Activated naive CD4-positive, alpha-beta T cell treated with anti-CD3 and anti-CD28 coated beads, Interleukin-2, amount 50 U/mL, for 16 hours (primary cell): ENCODE data around the gene SWSAP1.
"Not testable (repeated sequence)": the region's sequence is repeated elsewhere in the genome, so short reads cannot be mapped to it uniquely, and the experiment has no call there.

Experiments used
- DNase-seq: peaks from one replicate; pipeline ENCODE4 v3.0.0-alpha.2; 2020

SWSAP1 gene, protein sequence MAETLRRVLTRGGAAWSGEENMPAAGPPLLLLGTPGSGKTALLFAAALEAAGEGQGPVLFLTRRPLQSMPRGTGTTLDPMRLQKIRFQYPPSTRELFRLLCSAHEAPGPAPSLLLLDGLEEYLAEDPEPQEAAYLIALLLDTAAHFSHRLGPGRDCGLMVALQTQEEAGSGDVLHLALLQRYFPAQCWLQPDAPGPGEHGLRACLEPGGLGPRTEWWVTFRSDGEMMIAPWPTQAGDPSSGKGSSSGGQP

DNA sequence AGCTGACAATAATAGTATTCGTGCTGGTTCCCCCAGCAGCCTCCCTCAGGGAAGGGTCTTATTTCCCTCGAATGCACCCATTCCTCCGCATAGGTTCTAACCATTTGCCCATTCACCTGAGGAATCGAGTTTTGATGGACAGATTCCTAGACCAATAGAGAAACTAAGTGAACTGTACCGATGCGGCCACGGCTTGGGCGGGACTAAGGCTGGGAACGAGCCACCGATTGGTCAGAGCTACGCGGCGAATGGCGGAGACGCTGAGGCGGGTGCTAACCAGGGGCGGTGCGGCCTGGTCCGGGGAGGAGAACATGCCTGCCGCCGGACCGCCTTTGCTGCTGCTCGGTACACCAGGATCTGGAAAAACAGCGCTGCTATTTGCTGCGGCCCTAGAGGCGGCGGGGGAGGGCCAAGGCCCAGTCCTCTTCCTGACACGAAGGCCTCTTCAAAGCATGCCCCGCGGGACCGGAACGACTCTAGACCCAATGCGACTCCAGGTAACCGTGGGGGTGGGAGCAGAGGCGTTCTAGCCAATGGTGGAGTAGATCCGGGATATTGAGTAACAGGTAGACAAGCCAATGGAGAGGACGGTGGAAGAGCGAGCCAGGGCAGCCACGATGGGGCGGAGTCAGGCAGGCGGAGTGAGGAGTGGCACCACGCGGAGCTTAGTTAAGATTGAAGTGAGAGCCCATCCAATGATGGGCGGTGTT is at the start of gene SWSAP1:
Gene SWSAP1, plus strand, starts transcription at position 234 of the 710 bp plus-strand sequence. Its CDS starts 15 bp downstream, at position 249.
- peak; percentile 98 for DNase-seq

DNA sequence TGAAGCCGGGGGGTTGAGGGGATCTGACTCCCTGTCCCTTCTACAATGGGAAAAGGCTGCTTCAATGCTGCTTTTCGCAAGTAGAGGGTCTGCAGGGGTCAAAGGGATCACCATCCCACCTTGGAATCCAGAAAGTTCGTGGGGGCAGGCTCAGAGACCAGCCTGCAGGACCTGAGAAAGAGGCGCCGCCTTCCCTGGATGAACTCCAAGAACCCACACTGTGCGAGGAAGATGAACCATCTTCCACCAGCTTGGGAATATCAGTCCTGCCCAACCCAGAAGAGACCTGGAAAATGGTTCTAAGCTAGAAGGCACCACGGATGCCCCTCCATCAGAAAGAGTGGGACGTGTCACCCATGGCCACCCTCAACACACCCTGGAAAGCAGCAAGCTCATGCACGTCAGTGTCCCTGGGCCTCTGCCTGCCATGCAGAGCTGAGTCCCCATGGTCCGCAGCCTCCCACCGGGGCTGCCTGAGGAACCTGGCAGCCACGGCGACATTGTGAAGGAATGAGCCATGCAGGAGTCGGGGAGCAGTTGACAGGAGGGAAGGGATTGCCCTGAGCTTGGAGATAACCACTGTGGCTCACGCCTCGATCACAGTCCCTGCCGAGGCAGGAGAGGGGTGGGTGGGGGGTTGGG is 49.6 kb upstream of the SWSAP1 start:
- no peak for DNase-seq

DNA sequence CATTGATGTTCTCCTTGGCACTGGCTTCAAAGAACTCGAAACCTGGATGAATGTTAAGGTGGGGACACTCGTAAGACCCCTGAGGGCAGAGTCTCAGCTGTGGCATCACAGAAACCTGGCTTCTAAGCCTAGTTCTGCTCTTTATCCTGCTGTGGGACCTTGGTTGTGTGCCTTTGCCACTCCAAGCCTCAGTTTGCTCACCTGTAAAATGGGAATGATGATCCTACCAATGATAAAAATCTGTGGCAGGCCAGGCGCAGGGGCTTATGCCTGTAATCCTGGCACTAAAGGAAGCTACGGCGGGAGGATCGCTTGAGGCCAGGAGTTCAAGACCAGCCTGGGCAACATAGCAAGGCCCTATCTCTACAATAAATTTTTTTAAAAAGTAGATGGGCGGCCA is 48.9 kb upstream of the SWSAP1 start:
- DNase-seq: no peak

DNA sequence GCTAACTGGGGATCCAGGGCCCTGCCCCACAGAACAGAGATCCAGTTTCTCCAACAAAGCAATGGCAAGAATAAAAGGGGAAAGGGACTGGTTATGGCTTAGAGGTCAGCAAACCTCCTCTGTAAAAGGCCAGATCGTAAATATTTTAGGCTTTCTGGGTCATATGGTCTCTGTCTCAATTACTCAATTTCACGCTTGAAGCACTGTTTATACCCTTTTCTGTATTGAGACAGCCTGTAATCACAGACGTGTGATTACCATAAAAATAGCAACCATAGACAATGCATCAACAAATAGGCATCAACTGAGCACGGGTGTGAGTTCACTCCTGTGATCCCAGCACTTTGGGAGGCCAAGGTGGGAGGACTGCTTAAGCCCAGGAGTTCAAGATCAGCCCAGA is 44.3 kb upstream of the SWSAP1 start:
- DNase-seq: no peak

DNA sequence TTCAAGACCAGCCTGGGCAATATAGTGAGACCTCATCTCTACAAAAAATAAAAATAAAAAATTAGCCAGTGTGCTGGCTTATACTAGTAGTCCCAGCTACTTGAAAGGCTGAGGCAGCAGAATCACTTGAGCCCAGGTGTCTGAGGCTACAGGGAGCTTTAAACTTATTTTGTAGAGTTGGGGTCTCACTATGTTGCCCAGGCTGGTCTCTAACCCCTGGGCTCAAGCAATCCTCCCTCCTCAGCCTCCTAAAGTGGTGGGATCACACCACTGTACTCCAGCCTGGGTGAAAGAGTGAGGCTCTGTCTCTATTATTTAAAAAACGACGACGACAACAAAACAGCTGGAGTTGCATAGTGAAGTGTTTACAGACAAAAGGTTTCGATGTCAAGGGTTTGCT is 43.0 kb upstream of the SWSAP1 start:
- DNase-seq: no peak

DNA sequence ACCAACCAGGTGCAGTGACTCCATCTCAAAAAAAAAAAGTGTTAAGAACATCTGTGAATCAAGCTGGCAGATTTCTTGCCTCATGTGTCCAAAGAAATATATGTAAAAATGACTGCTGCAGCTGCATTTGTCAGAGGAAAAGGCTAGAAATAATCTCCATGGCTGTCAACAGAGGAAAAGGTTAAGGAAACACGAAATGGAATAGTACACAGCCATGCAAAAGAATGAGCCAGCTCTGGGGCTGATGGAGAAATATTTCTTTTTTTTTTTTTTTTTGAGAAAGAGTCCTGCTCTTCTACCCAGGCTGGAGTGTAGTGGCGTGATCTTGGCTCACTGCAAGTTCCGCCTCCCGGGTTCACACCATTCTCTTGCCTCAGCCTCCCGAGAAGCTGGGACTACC is 41.6 kb upstream of the SWSAP1 start:
- DNase-seq: no peak

DNA sequence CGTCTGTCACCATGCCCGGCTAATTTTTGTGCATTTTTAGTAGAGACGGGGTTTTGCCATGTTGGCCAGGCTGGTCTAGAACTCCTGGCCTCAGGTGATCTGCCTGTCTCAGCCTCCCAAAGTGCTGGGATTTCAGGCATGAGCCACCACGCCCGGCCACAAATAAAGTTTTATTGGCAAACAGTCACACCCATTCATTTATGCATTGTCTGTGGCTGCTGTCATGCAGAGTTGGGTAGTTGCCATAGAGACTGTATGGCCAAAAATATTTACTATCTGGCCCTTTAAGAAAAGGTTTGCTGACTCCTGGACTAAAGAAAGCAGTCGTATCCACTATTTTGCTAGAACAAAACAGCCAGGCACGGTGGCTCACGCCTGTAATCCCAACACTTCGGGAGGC is 40.6 kb upstream of the SWSAP1 start:
- not testable (repeated sequence) for DNase-seq

DNA sequence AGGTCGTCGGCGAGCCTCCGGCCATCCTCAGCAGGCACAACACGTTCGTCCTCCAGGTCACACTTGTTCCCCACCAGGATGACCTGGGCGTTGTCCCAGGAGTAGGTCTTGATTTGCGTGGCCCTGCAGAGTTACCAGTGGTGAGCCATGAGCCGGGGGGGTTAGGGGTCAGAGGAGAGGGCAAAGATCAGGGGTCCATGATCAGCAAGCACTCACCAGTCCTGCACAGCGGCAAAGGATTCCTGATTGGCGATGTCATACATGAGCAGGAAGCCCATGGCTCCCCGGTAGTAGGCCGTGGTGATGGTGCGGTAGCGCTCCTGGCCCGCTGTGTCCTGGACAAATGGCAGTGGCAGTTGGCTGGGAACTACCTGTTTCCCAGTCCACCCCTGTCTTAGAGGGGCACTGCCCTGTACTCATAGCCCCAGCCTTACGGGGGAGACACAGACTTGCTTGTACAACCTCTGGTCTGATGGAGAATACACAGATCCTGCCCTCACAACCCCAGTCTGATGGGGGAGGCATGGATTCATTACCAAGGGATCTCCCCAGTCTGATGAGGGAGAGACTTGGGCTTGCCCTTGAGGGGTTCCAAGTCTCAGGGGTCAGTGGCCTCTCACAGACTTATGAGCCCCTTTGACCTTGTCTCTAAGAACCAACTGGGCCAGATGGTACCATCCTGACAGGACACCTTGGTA is 38.9 kb upstream of the SWSAP1 start:
- DNase-seq: no peak

DNA sequence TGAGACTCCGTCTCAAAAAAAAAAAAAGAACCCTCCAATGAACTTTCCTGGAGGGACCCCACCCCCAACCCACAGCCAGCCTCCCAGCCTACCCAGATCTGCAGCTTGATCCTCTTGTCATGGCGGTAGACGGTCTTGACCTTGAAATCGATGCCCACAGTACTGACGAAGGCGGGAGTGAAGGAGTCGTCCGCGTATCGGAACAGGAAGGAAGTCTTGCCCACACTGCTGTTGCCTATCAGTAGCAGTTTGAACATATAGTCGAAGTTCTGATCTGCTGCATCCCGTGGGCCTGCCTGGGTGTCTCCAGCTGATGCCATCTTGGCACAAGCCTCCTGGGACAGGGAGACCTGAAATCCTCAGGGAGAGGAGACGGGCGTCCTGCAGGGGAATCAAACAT is 37.4 kb upstream of the SWSAP1 start:
- no peak for DNase-seq

DNA sequence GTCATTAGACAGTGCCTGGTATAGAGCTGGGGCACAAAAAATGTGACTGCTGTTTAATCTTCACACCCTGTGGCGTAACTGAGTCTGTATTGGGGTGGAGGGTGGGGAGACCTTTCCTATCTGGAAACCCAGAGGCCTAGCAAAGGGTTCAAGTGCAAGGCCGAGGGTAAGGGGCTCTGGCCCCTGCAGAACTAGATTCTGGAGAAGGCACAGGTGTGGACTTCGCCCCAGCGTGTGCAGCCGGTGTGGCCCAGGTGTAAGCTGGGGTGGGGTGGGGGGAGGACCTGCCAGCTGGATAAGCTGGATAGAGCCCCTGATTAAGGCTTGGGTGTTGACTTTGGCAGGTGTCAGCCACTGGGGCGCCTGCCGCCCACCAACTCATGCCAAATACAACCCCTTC is 36.3 kb upstream of the SWSAP1 start:
- no peak for DNase-seq

DNA sequence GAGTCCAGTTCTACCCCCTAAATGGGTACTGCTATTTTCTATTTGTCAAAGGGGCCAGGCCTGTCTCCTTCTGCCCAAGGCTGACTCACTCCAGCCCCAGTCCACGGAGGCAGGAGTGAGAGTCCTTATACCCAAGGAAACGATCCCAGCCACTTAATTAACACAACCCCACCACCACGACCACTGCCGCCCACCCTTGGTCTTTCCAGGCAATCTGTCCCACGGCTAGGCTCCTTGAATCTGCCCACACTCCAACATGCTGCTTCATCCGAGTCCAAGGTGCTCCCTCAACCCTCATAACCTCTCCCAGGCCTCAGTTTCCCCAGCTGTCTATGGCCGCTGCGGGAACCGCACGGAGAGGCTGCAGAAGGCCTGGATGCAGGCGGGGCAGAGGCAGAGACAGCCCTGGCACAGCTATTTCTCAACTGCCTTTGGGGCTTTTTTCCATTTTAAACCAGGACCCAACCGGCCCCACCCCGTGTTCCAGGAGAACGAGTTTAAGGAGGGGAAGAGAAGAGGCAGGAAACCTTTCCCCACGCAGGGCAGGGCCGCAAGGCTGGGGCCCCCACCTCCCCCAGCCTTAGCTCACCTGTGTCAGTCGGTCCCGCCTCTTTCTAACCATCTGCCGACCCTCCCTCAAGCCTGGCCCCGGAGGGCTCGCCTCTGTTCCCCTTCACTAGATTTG is 35.8 kb upstream of the SWSAP1 start:
- DNase-seq: no peak

DNA sequence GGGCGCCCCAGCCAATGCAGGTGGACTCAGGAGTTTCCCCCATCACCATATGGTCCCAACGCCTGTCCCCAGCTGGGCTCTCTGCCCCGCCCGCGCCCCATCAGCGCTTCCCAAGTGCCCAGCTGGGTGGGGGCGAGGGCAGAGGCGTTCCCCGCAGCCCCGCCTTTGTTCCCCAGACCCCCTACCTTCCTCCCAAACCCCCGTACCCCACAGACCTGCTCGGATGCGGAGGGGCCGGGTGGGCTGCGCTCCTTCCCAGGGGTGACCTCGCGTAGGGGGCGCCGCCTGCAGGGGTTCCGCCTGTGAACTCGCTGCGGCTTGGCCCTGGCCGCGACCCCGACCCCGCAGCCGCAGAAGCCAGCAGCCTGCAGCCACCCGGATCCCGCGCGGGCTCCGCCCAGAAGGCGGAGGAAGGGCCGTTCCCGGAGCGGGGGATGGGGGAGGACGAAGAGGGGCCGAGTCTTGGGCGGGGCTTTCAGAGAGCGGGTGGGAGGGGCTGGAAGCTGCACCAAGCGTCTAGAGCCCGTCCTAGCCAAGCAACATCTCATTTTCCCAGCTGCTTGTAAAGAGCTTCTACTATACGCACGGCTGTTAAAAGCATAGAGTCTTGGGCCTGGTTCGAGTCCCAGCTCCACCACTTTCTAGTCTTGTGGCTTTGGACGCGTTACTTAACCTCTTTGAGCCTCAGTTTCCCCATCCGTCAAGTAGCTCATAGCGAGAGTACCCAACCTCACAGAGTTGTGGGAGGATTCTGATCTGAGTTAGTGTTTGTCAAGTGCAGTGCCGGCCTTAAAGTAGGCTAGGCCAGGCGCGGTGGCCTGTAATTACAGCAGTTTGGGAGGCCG is 35.0 kb upstream of the SWSAP1 start, which contains the start of gene RAB3D:
Gene RAB3D, minus strand, starts transcription at position 404 of the 845 bp plus-strand sequence. CDS start 2,258 bp downstream, outside the sequence.
- peak; percentile 81 for DNase-seq

DNA sequence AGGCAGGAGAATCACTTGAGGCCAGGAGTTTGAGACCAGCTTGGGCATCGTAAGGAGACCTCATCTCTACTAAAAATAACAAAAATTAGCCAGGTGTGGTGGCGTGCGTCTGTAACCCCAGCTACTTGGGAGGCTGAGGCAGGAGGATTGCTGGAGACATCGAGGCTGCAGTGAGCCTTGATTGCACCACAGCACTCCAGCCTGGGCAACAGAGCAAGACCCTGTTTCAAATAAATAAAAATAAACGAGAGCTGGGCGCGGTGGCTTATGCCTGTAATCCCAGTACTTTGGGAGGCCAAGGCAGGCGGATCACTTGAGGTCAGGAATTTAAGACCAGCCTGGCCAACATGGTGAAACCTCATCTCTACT is 34.4 kb upstream of the SWSAP1 start:
- DNase-seq: not testable (repeated sequence)

DNA sequence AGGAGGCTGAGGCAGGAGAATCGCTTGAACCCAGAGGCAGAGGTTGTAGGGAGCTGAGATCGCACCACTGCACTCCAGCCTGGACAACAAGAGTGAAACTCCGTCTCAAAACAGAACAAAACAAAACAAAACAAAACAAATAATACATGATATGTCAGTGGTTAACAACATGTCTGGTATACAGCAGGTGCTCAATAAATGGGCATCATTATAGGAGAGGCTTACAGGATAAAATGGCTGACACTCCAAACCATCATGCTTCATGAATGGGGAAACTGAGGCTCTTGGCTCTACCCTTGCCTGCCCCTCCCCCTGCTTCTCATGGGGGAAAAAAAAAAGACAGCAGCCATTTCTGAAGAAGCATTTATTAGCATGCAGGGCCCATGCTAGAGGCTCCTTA is 32.0 kb upstream of the SWSAP1 start:
- DNase-seq: no peak

DNA sequence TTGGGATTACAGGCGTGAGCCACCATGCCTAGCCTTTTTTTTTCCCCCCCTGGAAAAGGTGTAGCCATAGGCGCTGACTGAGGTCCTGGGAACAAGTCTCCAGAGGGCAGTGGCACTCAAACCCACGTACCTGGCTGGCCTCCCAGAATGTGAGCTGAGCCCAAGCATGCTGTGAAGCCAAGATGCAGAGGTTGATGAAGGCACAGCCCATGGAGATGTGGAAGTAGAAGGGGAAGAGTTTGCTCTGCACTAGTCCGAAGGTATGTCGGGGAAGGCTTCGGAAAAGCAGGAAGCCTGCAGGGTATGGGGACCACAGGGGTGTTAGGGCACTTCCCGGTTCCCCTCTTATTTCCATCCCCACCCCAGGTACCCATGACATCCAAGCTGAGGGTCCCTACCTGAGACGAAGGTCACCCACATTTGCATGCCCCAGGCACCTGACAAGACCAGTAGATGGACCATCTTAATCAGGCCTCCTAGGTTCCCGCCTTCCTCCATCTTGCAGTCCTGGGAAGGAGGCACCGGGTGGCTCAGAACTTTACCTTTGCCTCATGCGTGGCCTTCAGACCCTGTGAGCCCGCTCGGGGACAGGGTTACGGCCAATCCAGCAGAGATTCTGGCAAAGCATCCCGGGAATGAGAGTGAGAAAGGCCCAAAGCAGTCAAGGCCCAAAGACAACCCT is 29.2 kb upstream of the SWSAP1 start:
- DNase-seq: no peak

DNA sequence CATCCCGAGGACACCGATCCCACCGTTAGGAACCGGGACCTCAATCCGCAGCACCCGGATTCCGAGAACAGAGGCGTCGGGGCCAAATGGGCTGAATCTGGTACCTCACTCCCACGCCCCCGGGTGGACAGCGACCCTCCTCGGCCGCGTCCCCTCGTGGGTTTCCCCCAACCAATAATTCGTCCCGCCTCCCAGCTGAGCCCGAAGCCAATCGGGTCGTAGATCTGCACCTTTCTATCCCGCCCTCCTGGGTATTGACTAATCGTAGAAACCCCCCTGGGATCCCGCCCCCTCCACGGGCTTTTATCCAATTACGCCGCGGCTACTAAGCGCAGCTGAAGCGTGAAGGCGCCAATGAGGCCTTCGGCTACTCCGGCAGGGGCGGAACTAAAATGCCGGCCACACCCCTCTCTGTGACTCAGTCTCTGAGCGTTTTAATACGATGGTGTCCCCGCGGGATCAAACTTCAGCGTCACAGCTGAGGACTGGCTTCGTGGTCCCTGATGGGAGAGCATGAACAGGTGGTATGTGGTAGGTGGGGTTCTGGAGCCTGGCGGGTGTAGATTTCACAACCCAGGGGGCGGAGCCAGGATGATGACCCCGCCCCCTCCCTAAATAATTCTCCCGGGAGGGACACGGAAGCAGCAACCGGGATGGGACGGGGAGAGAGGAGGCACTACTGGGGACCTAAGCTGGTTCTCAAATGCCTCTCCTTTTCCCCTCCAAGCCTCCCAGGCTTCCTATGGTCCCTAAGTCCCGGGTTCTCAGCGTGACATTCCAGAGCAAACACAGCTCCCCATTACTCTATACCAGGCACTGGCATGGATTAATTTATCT is 28.1 kb upstream of the SWSAP1 start, which contains the start of the genes CCDC159 and TMEM205:
Gene CCDC159, plus strand, starts transcription at position 416 of the 837 bp plus-strand sequence. Its CDS starts 88 bp downstream, at position 504.
Gene TMEM205, minus strand, starts transcription at position 165 of the 837 bp plus-strand sequence. CDS start 649 bp downstream, outside the sequence.
- DNase-seq: peak; percentile 99

DNA sequence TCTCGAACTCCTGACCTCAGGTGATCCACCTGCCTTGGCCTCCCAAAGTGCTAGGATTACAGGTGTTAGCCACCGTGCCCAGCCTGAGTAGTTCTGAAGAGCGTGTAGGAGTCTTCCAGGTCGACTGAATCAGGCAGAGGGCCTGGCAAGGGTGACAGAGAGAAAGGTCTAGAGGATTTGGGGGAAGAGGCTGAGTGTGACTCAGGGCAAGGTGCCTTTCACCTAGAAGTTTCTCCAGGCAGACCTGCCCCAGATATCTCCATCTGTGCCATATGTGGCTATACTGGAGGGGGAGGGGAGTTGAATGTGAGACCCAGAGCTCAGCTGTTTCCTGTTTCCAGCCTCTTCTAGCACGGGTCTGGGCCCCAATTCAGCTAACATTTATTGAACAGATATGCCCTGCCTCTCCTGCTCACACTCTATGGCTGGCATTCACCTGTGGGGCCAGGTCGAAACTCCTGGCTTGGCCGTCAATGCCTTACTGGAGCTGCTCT is 26.9 kb upstream of the SWSAP1 start:
- DNase-seq: no peak

DNA sequence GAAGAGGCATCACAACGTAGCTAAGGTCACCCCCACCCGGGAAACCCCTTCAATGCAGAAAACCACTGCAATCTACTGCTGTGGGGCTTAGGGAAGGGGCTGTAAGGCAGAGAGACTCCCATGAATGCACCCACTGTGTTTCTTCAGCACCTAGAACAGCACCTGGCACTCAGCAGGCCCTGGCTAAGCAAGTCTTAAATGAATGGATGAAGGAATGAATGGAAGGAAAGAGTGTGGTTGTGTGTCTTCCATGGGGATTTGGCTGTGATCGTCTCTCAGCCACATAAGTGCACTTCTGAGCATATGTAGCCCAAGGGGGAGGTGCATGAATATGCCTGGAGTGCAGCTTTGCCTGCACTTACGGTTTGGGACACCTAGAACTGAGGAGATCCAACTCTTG is 25.3 kb upstream of the SWSAP1 start:
- no peak for DNase-seq

DNA sequence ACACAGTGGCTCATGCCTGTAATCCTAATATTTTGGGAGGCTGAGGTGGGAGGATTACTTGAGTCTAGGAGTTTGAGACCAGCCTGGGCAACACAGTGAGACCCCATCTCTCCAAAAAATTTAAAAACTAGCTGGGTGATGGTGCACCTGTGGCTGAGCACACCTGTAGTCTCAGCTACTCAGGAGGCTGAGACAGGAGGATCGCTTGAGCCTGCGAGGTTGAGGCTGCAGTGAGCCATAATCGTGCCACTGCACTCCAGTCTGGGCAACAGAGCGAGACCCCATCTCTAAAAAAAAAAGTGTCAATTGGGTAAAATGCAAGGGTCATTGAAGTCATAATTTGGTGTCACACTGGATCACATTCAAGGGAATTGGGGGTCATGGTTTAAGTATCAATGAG is 20.4 kb upstream of the SWSAP1 start:
- not testable (repeated sequence) for DNase-seq
